HG03565 (cell line): ENCODE results near the gene OR1D5.
"Not testable (repeated sequence)": the region's sequence is repeated elsewhere in the genome, so short reads cannot be mapped to it uniquely, and the experiment has no call there.

ENCODE experiments used
- ATAC-seq: cut with Tn5 transposase; IDR thresholded peaks from one replicate; pipeline ENCODE4 v1.9.1; 2021; ENCODE audit warnings: mild to moderate bottlenecking, moderate library complexity; ENCODE audit not compliant: unreplicated experiment

Gene OR1D5

DNA sequence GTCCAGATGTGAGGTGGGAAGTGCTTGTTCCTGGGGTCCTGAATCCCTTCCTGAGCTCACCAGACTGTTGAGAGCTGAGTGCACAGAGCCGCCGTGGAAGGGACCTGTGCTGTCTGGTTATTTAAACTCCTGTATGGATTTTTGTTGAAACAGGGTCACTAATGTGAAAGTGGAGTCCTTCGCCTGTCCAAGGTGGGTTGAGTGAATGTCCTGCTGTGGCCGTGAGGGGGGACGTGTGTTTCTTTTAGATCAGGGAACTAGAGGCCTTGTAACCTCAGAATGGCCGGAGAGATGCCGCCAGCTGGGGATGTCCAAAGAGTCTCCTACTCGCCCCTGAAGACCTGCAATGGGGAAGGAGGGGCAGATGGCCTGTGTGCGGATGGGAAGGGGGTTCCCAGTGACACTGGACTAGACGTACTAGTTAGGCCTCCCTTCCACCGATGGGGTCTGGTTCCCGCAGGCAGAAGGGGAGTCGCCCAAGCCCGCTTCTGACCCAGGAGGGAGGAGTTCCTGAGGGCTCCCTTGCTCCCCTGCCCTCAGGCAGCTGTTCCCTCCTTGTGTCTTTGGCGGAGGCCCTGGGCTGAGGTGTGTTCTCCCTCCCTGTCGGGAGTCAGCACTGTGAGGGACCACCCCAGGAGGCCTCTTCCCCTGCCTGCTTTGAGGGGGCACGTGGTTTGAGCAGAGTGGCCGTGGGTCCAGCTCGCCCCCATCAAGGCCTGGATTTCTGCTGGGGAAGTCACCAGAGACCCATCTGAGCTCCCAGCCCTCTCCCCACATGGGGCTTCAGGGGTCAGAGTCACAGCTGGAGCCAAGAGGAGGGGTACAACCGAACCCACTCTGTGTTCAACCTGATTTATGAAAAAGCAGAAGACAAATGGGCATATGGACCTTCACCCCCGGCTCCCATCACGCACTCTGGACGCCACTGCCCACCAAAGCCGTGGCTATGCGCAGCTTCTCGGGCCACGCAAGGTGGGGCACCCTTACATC lies 30.9 kb downstream of the OR1D5 start:
- ATAC-seq = no peak

DNA sequence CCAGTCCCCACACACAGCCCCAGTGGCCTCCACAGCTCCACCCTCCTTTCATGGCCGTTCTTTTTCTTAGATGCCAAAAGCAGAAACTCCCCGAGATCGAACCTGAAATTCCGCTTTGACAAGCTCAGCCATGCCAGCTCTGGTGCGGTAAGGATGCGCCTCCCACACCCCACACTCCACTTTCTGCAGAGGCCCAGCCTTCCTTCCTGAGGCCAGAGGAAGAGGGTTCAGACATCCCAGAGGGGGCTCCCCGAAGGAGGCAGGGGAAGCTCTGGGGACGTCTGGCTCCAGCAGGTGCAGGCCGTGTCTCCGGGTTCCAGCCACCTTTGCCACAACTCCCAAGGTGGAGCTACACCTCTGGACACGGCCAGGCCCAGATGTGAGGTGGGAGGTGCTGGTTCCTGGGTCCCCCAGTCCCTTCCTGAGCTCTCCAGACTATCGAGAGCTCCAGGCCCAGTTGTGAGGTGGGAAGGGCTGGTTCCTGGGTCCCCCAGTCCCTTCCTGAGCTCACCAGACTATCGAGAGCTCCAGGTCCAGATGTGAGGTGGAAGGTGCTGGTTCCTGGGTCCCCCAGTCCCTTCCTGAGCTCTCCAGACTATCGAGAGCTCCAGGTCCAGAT lies 32.4 kb downstream of the OR1D5 start:
- ATAC-seq = not testable (repeated sequence)

- ATAC-seq = no peak
These were observed 33.3 kb downstream of the OR1D5 start for GRCh38 chr17:3030096-3030495.

- ATAC-seq = no peak
These were observed 34.0 kb downstream of the OR1D5 start for GRCh38 chr17:3029213-3029913.

- ATAC-seq = no peak
These were observed 35.4 kb downstream of the OR1D5 start for GRCh38 chr17:3027786-3028532.

- ATAC-seq = no peak
These were observed 36.3 kb downstream of the OR1D5 start for GRCh38 chr17:3026856-3027751.

DNA sequence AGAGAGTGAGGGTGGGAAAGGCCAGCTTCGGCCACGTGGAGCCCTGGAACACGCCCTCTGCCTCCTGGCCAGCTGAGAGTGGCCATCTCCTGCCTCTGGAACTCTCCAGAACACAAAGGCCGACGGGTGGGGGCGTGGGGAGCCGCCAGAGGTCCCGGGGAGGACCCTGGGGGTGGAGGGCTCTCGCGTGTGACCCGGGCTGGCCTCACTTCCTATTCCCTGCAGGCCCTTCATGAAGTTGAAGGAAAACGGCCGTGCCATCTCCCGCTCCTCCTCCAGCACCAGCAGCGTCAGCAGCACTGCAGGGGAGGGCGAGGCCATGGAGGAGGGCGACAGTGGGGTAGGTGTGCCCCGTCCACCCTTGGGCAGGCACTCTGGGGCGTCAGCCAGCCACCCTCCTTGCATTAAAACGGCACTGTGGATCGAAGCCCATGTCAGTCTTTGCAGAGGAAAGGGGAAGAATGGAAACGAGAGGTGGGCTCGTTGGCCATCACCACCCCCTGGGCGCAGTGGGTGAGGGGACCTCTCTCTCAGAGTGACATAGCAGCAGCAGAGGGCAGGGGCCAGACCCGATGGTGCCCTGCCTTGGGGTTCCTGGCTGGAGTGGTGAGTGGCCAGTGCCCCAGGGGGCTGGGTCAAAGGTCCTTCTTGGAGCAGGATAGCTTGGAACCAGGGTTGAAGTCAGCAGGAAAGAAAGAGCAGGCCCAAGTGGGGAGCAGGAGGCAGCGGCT lies 37.1 kb downstream of the OR1D5 start:
- no peak for ATAC-seq

GRCh38 chr17:3025421-3026124 lies 37.8 kb downstream of the OR1D5 start:
- ATAC-seq = no peak

DNA sequence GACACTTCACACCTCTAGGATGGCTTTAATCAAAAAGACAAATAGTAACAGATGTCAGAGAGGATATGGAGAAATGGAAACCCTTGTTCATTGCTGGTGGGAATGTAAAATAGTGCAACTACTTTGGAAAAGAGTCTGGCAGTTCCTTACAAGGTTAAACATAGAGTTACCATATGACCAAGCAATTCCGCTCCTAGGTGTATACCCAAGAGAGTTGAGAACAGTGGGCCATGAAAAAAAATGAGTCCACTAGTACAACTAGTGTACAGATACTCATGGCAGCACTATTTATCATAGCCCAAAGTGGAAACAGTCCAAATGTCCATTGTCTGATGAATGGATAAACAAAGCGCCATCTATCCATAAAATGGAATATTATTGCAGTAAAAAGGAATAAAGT lies 39.1 kb downstream of the OR1D5 start:
- ATAC-seq = no peak

DNA sequence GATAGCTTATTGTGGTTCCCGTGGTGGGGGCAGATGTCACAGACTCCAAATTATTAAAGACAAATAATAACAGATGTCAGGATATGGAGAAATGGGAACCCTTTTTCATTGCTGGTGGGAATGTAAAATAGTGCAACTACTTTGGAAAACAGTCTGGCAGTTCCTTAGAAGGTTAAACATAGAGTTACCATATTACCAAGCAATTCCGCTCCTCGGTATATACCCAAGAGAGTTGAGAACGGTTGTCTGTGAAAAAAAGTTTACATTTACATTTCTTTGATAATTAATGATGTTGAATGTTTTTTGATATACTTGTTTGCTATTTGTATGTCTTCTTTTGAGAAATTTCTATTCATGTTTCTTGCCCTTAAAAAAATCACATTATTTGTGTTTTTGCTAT lies 41.2 kb downstream of the OR1D5 start:
- ATAC-seq = no peak

DNA sequence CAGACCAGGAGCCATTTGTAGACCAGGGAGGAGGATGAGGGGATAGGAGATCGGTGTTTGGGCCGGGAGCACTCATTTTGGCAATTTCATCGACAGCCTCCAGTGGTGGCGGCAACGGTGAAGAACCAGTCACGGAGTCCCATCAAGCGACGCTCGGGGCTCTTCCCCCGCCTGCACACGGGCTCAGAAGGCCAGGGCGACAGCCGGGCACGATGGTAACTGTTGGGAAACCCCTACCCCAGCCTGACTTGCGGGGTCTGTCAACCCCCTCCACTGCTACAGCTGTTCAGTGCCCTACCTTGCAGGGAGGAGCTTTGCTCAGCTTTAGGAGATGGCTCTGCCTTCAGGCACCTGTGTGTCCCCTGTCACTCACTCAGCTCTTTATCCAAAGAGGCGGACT lies 43.0 kb downstream of the OR1D5 start:
- ATAC-seq = no peak

DNA sequence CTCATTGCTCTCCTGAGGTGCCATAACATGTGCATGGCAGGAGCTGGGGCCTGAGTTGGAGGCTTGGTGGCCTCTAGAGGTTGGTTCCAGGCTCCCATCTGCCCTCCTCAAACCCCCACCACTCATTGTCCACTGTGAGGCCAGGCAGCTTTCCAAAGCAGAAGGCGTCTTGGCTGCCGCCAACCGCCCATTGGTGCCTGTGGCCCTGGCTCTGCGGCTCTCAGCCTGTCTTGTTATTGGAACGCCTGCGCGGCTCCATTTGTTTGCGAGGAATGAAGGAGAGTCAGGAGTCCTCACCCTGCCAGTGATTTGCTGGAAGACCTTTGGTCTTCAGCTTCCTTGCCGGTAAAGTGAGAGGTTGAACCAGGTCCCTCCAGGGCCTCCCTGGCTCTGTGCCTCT lies 43.6 kb downstream of the OR1D5 start:
- ATAC-seq = no peak

DNA sequence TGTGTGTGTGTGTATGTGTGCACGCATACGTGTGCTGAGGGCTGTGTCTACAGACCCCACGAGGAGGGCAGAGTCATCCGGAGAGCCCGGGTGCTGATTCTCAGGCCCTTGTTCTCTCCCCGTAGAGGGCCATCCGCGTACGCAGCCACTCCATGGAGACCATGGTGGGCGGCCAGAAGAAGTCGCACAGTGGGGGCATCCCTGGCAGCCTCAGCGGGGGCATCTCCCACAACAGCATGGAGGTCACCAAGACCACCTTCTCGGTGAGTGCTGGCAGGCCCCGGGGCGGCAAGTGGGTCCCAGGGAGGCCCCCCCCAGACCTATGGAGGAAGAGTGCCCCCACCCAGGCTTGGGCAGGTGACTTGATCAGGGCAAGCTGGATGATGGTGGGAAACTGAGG lies 45.5 kb downstream of the OR1D5 start:
- ATAC-seq = no peak

DNA sequence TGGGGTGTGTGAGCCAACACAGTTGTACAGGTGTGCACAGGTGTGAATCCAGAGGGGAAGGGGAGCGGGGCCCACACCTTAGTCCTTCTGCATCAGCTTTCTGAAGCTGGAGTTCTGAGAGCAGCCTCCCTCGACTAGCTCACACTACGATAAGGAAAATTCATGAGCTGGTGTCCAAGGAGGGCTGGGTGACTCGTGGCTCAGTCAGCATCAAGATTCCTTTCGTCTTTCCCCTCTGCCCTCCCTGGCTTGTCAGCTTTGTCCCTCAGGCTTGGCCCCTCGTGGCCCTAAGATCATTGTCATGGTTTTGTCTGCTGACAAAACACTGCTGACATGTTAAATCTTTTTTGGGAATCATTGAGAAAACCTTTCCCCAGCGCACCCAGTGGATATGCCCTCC lies 47.5 kb downstream of the OR1D5 start:
- no peak for ATAC-seq

DNA sequence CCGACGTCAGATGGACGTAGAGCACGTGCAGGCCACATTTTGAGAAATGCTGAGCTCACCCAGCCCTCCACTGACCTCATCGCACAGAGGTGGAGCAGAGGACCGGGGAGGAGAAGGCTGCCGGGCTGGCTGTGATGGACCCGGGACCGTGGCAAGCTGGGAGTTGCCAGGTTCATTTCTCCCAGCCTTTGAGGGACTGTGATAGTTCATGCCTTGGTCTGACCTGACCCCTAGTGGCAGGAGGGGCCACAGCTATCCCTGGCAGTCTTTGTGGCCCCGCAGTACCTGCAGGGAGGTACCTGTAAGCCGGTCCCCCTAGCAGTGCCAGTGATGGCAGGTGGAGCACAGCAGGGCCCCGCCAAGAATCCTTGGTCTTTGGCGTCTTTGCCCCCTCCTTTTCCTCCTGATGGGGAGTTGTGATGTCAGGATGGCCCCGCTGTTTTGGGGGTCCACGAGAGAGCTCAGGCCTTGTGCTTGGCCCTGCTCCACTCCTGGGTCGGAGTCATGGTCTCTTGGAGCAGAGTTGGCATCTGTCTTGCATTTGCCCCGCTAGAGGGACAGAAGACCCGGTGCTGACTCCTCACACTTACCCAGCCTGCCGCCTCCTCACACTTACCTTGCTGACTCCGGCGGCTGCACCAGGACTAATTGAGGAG lies 50.4 kb downstream of the OR1D5 start:
- ATAC-seq = no peak
